WTC11 (cell line): ENCODE data around the gene UNC93A. TPM values are rescaled to one million over a fixed set of nuclear protein-coding genes. Genes with fewer than 3 reads are reported as not detected.

Source experiments
- ATAC-seq: fragments of 200-7000 bp; cut with Tn5 transposase; 2 replicates; pipeline ENCODE4 v1.10.0; 2021; ENCODE audit warnings: mild to moderate bottlenecking, moderate library complexity
- CTCF ChIA-PET: fragments of 300-600 bp; sonication (Branson Sonifier 250); formaldehyde crosslinking; loops from one replicate; lab custom pipeline; 2021; ENCODE audit warnings: antibody characterized with exemption; lab: Charles Lee
- POLR2A ChIA-PET: fragments of 350-600 bp; sonication (Branson Sonifier 250); formaldehyde crosslinking; loops from one replicate; lab custom pipeline; 2021; ENCODE audit warnings: antibody characterized with exemption; lab: Charles Lee
- DNase-seq: peaks from one replicate; pipeline ENCODE4 v3.0.0; 2021; ENCODE audit warnings: low spot score
- H3K27ac Mint-ChIP-seq: 2 replicates; pipeline ENCODE4 v1.8.0; 2021; ENCODE audit warnings: mixed read lengths
- H3K27me3 Mint-ChIP-seq: 2 replicates; pipeline ENCODE4 v1.8.0; 2021; ENCODE audit warnings: low read depth, mild to moderate bottlenecking, moderate library complexity, mixed read lengths
- H3K36me3 Mint-ChIP-seq: 2 replicates; pipeline ENCODE4 v1.8.0; 2021; ENCODE audit warnings: mixed read lengths
- H3K4me1 Mint-ChIP-seq: 2 replicates; pipeline ENCODE4 v1.8.0; 2022; ENCODE audit warnings: mixed read lengths
- H3K4me3 Mint-ChIP-seq: 2 replicates; pipeline ENCODE4 v1.8.0; 2021; ENCODE audit warnings: mild to moderate bottlenecking, moderate library complexity, mixed read lengths
- H3K9me3 Mint-ChIP-seq: 2 replicates; pipeline ENCODE4 v1.8.0; 2021; ENCODE audit warnings: mixed read lengths
- ATF1 ChIP-seq: sonication (generic); formaldehyde crosslinking; IDR thresholded peaks from 2 replicates; pipeline ENCODE4 v1.8.1; 2023; ENCODE audit warnings: mild to moderate bottlenecking, moderate library complexity, missing genetic modification reagents
- ATF3 ChIP-seq: sonication (generic); formaldehyde crosslinking; conservative IDR thresholded peaks from 2 replicates; pipeline ENCODE4 v1.8.1; 2022; ENCODE audit warnings: mild to moderate bottlenecking, missing genetic modification reagents
- CREM ChIP-seq: sonication (generic); formaldehyde crosslinking; IDR thresholded peaks from 2 replicates; pipeline ENCODE4 v1.8.1; 2022; ENCODE audit warnings: mild to moderate bottlenecking, missing genetic modification reagents, moderate library complexity
- ETV6 ChIP-seq: sonication (generic); formaldehyde crosslinking; IDR thresholded peaks from 2 replicates; pipeline ENCODE4 v1.8.1; 2022; ENCODE audit warnings: mild to moderate bottlenecking, missing genetic modification reagents
- FOXK1 ChIP-seq: sonication (generic); formaldehyde crosslinking; IDR thresholded peaks from 2 replicates; pipeline ENCODE4 v1.8.0; 2022; ENCODE audit warnings: mild to moderate bottlenecking, moderate library complexity, missing genetic modification reagents
- FOXP1 ChIP-seq: sonication (generic); formaldehyde crosslinking; IDR thresholded peaks from 2 replicates; pipeline ENCODE4 v1.8.0; 2022; ENCODE audit warnings: missing genetic modification reagents, mild to moderate bottlenecking, moderate library complexity, borderline replicate concordance
- GTF2I ChIP-seq: fragments of 250-450 bp; sonication (Bioruptor Pico); conservative IDR thresholded peaks from 2 replicates; pipeline ENCODE4 v1.4.0; 2021; ENCODE audit warnings: mild to moderate bottlenecking
- IRF1 ChIP-seq: sonication (generic); formaldehyde crosslinking; IDR thresholded peaks from 2 replicates; pipeline ENCODE4 v1.8.0; 2023; ENCODE audit warnings: missing genetic modification reagents
- JAZF1 ChIP-seq: fragments of 250-450 bp; sonication (Bioruptor Pico); IDR thresholded peaks from 2 replicates; pipeline ENCODE4 v1.9.0; 2021; ENCODE audit warnings: moderate library complexity, mild to moderate bottlenecking, inconsistent platforms
- KAT7 ChIP-seq: sonication (generic); formaldehyde crosslinking; IDR thresholded peaks from 2 replicates; pipeline ENCODE4 v1.8.1; 2023; ENCODE audit warnings: missing genetic modification reagents, mild to moderate bottlenecking, borderline replicate concordance
- MXD4 ChIP-seq: fragments of 250-450 bp; sonication (Bioruptor Pico); IDR thresholded peaks from 2 replicates; pipeline ENCODE4 v1.8.0; 2021; ENCODE audit warnings: mild to moderate bottlenecking, moderate library complexity, borderline replicate concordance
- NFATC4 ChIP-seq: fragments of 250-450 bp; sonication (Bioruptor Pico); IDR thresholded peaks from 2 replicates; pipeline ENCODE4 v1.9.0; 2021; ENCODE audit warnings: mild to moderate bottlenecking
- NR1H2 ChIP-seq: sonication (generic); formaldehyde crosslinking; IDR thresholded peaks from 2 replicates; pipeline ENCODE4 v1.9.0; 2021; ENCODE audit warnings: mild to moderate bottlenecking, moderate library complexity, missing genetic modification reagents
- OVOL2 ChIP-seq: fragments of 250-450 bp; sonication (Bioruptor Pico); IDR thresholded peaks from 2 replicates; pipeline ENCODE4 v1.9.0; 2021; ENCODE audit warnings: mild to moderate bottlenecking, borderline replicate concordance
- PREB ChIP-seq: sonication (generic); formaldehyde crosslinking; IDR thresholded peaks from 2 replicates; pipeline ENCODE4 v1.8.1; 2022; ENCODE audit warnings: mild to moderate bottlenecking, missing genetic modification reagents, moderate library complexity, borderline replicate concordance
- RELA ChIP-seq: sonication (generic); formaldehyde crosslinking; IDR thresholded peaks from 2 replicates; pipeline ENCODE4 v1.8.1; 2022; ENCODE audit warnings: missing genetic modification reagents, mild to moderate bottlenecking, borderline replicate concordance
- SOX15 ChIP-seq: fragments of 250-450 bp; sonication (Bioruptor Pico); IDR thresholded peaks from 2 replicates; pipeline ENCODE4 v1.9.0; 2021; ENCODE audit warnings: mild to moderate bottlenecking
- TEAD1 ChIP-seq: sonication (generic); formaldehyde crosslinking; IDR thresholded peaks from 2 replicates; pipeline ENCODE4 v1.8.0; 2022; ENCODE audit warnings: mild to moderate bottlenecking, missing genetic modification reagents
- ZBTB21 ChIP-seq: sonication (generic); formaldehyde crosslinking; IDR thresholded peaks from 2 replicates; pipeline ENCODE4 v1.8.1; 2023; ENCODE audit warnings: mild to moderate bottlenecking, missing genetic modification reagents, borderline replicate concordance
- ZNF121 ChIP-seq: sonication (generic); formaldehyde crosslinking; IDR thresholded peaks from 2 replicates; pipeline ENCODE4 v1.8.0; 2023; ENCODE audit warnings: missing genetic modification reagents
- ZNF232 ChIP-seq: sonication (generic); formaldehyde crosslinking; IDR thresholded peaks from 2 replicates; pipeline ENCODE4 v1.8.0; 2022; ENCODE audit warnings: mild to moderate bottlenecking, missing genetic modification reagents
- ZNF396 ChIP-seq: fragments of 250-450 bp; sonication (Bioruptor Pico); IDR thresholded peaks from 2 replicates; pipeline ENCODE4 v1.8.0; 2021; ENCODE audit warnings: mild to moderate bottlenecking, moderate library complexity, borderline replicate concordance
- total RNA-seq: library from RNA; stranded (reverse); gene quantifications from 3 replicates; pipeline ENCODE4 v1.2.3, GENCODE V29; 2021
- TF ChIP-seq, protein P1 (sequence below): sonication (generic); formaldehyde crosslinking; IDR thresholded peaks from 2 replicates; pipeline ENCODE4 v1.8.0; 2022; ENCODE audit warnings: missing genetic modification reagents
- TF ChIP-seq, protein P2 (sequence below): fragments of 250-450 bp; sonication (Bioruptor Pico); IDR thresholded peaks from 2 replicates; pipeline ENCODE4 v1.8.0; 2021; ENCODE audit warnings: mild to moderate bottlenecking
- TF ChIP-seq, protein P3 (sequence below): fragments of 200-600 bp; IDR thresholded peaks from 2 replicates; pipeline ENCODE4 v1.8.0; 2022; ENCODE audit warnings: antibody characterized with exemption
- TF ChIP-seq, protein P4 (sequence below): sonication (generic); formaldehyde crosslinking; IDR thresholded peaks from 2 replicates; pipeline ENCODE4 v1.8.0; 2022; ENCODE audit warnings: mild to moderate bottlenecking, missing genetic modification reagents
- TF ChIP-seq, protein P5 (sequence below): sonication (generic); formaldehyde crosslinking; IDR thresholded peaks from 2 replicates; pipeline ENCODE4 v1.8.1; 2023; ENCODE audit warnings: mild to moderate bottlenecking, missing genetic modification reagents

The UNC93A gene
- total RNA-seq, 1 experiment from 2014 or later, result 0.70 TPM

- DNase-seq (no peak), ATAC-seq (no peak)
- ChIA-PET POLR2A (no interaction called here), CTCF (no interaction called here)
- peaks cover 5% of the 10 kb centered on the region for H3K9me3 Mint-ChIP-seq
- TF ChIP-seq ZNF396 (no peak), RELA (CRISPR knock-in tag) (no peak), ZNF121 (CRISPR knock-in tag) (no peak), CREM (CRISPR knock-in tag) (no peak), KAT7 (CRISPR knock-in tag) (no peak), FOXP1 (CRISPR knock-in tag) (no peak), SOX15 (no peak), FOXK1 (no peak), NR1H2 (CRISPR knock-in tag) (no peak), OVOL2 (no peak), ETV6 (no peak), JAZF1 (CRISPR knock-in tag) (no peak), ZNF232 (CRISPR knock-in tag) (no peak)
- TF ChIP-seq, protein P1, sequence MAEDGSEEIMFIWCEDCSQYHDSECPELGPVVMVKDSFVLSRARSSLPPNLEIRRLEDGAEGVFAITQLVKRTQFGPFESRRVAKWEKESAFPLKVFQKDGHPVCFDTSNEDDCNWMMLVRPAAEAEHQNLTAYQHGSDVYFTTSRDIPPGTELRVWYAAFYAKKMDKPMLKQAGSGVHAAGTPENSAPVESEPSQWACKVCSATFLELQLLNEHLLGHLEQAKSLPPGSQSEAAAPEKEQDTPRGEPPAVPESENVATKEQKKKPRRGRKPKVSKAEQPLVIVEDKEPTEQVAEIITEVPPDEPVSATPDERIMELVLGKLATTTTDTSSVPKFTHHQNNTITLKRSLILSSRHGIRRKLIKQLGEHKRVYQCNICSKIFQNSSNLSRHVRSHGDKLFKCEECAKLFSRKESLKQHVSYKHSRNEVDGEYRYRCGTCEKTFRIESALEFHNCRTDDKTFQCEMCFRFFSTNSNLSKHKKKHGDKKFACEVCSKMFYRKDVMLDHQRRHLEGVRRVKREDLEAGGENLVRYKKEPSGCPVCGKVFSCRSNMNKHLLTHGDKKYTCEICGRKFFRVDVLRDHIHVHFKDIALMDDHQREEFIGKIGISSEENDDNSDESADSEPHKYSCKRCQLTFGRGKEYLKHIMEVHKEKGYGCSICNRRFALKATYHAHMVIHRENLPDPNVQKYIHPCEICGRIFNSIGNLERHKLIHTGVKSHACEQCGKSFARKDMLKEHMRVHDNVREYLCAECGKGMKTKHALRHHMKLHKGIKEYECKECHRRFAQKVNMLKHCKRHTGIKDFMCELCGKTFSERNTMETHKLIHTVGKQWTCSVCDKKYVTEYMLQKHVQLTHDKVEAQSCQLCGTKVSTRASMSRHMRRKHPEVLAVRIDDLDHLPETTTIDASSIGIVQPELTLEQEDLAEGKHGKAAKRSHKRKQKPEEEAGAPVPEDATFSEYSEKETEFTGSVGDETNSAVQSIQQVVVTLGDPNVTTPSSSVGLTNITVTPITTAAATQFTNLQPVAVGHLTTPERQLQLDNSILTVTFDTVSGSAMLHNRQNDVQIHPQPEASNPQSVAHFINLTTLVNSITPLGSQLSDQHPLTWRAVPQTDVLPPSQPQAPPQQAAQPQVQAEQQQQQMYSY, result no peak
- H3K4me1 Mint-ChIP-seq, result peaks cover 40% of the 10 kb centered on the region
- H3K4me3 Mint-ChIP-seq, result no peak overlapping the region
- no peak overlapping the region for H3K27ac Mint-ChIP-seq
- H3K27me3 Mint-ChIP-seq, result peaks cover 23% of the 10 kb centered on the region
- H3K36me3 Mint-ChIP-seq, result peaks cover under 1% of the 10 kb centered on the region; the same call in 1 of the 2 replicates
Observed at GRCh38 chr6:167302074-167302473, 11.0 kb downstream of the UNC93A start.

DNA sequence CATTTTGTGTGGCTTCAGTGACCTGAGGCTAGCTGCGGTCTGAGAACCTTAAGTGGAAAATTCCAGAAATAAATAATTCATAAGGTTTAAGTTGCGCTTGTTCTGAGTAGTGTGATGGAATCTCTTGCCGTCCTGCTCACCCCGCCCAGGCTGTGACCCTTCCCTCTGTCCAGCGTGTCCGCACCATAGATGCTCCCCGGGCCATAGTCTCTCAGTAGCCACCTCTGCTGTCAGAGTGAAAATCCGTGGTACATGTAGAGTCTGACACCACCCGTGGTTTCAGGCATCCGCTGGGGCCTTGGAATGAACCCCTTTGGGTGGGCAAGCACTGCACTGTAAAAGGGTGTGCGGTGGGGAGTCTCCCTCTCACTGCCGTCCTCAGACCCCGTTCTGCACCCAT lies 11.7 kb downstream of the UNC93A start:
- H3K4me1 Mint-ChIP-seq, result peaks cover 40% of the 10 kb centered on the region
- peaks cover 5% of the 10 kb centered on the region for H3K36me3 Mint-ChIP-seq
- DNase-seq (no peak), ATAC-seq (no peak)
- POLR2A ChIA-PET, result no interaction called here
- H3K9me3 Mint-ChIP-seq, result peaks cover 10% of the 10 kb centered on the region
- H3K27ac Mint-ChIP-seq, result no peak overlapping the region
- CTCF ChIA-PET, result interaction anchor here (0.7 kb wide), 1 partner anchor 10 kb away, joined by 3 read pairs; no protein-coding TSS in a partner anchor
- H3K4me3 Mint-ChIP-seq, result no peak overlapping the region
- peaks cover 23% of the 10 kb centered on the region for H3K27me3 Mint-ChIP-seq
- no peak for TF ChIP-seq PREB (CRISPR knock-in tag)
- no peak for TF ChIP-seq FOXK1
- no peak for TF ChIP-seq NFATC4 (CRISPR knock-in tag)
- no peak for TF ChIP-seq ZBTB21 (CRISPR knock-in tag)
- no peak for TF ChIP-seq MXD4 (CRISPR knock-in tag)
- TF ChIP-seq, protein P2, sequence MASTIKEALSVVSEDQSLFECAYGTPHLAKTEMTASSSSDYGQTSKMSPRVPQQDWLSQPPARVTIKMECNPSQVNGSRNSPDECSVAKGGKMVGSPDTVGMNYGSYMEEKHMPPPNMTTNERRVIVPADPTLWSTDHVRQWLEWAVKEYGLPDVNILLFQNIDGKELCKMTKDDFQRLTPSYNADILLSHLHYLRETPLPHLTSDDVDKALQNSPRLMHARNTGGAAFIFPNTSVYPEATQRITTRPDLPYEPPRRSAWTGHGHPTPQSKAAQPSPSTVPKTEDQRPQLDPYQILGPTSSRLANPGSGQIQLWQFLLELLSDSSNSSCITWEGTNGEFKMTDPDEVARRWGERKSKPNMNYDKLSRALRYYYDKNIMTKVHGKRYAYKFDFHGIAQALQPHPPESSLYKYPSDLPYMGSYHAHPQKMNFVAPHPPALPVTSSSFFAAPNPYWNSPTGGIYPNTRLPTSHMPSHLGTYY (CRISPR knock-in tag), result no peak
- TF ChIP-seq TEAD1 (CRISPR knock-in tag), result no peak
- TF ChIP-seq GTF2I (CRISPR knock-in tag), result no peak
- no peak for TF ChIP-seq ATF3 (CRISPR knock-in tag)
- no peak for TF ChIP-seq ATF1
- TF ChIP-seq, protein P3, sequence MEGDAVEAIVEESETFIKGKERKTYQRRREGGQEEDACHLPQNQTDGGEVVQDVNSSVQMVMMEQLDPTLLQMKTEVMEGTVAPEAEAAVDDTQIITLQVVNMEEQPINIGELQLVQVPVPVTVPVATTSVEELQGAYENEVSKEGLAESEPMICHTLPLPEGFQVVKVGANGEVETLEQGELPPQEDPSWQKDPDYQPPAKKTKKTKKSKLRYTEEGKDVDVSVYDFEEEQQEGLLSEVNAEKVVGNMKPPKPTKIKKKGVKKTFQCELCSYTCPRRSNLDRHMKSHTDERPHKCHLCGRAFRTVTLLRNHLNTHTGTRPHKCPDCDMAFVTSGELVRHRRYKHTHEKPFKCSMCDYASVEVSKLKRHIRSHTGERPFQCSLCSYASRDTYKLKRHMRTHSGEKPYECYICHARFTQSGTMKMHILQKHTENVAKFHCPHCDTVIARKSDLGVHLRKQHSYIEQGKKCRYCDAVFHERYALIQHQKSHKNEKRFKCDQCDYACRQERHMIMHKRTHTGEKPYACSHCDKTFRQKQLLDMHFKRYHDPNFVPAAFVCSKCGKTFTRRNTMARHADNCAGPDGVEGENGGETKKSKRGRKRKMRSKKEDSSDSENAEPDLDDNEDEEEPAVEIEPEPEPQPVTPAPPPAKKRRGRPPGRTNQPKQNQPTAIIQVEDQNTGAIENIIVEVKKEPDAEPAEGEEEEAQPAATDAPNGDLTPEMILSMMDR, result no peak
- TF ChIP-seq, protein P4, sequence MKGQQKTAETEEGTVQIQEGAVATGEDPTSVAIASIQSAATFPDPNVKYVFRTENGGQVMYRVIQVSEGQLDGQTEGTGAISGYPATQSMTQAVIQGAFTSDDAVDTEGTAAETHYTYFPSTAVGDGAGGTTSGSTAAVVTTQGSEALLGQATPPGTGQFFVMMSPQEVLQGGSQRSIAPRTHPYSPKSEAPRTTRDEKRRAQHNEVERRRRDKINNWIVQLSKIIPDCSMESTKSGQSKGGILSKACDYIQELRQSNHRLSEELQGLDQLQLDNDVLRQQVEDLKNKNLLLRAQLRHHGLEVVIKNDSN, result no peak
- no peak for TF ChIP-seq IRF1
- TF ChIP-seq, protein P5, sequence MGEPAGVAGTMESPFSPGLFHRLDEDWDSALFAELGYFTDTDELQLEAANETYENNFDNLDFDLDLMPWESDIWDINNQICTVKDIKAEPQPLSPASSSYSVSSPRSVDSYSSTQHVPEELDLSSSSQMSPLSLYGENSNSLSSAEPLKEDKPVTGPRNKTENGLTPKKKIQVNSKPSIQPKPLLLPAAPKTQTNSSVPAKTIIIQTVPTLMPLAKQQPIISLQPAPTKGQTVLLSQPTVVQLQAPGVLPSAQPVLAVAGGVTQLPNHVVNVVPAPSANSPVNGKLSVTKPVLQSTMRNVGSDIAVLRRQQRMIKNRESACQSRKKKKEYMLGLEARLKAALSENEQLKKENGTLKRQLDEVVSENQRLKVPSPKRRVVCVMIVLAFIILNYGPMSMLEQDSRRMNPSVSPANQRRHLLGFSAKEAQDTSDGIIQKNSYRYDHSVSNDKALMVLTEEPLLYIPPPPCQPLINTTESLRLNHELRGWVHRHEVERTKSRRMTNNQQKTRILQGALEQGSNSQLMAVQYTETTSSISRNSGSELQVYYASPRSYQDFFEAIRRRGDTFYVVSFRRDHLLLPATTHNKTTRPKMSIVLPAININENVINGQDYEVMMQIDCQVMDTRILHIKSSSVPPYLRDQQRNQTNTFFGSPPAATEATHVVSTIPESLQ, result no peak
